HG02885 (cell line): Measurements from ENCODE around the gene SAMD7.

Experiments used
- ATAC-seq: cut with Tn5 transposase; IDR thresholded peaks from one replicate; pipeline ENCODE4 v1.9.1; 2021; ENCODE audit warnings: mild to moderate bottlenecking; ENCODE audit not compliant: unreplicated experiment, poor library complexity

The SAMD7 gene

DNA sequence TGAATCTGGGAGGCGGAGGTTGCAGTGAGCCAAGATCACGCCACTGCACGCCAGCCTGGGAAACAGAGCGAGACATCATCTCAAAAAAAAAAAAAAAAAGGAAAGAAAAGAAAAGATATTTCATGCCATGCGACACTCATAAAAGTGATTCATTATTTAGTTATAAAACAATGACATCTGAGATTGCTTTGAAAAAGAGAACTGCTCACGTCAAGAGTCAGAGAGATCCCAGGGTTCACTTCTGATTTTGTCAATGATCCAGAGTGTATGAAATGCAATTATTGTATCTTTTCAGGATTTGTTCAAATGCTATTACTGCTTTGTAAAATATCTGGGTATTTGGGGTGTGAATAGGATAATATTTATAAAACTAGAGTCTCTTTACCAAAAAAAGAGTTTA is 6.0 kb upstream of the SAMD7 start:
- no peak for ATAC-seq

- no peak for ATAC-seq
These were observed 3.9 kb upstream of the SAMD7 start for GRCh38 chr3:169907476-169907875.

GRCh38 chr3:169907944-169908343 is 3.4 kb upstream of the SAMD7 start:
- ATAC-seq: no peak

GRCh38 chr3:169913323-169913722 is 2.0 kb downstream of the SAMD7 start:
- ATAC-seq: no peak

DNA sequence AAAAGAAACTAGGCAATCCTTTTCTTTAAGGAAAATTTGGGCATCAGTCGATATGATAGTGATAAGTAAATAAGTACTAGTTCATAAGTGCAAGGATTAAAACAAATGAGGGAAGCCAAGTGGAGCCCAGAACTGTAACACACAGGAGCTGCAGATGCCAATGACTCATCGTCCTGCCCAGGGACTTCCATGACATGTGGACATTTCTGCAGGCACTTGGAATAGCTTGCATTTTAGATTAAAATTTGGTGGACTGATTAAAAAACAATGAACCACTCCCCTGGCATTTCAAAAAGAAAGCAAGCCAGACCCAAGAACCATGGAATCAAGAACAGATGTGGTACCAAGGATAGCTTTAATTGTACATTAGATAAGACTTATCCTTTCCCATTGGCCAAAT is 2.9 kb downstream of the SAMD7 start:
- ATAC-seq: no peak

GRCh38 chr3:169923189-169923588 is 11.8 kb downstream of the SAMD7 start:
- no peak for ATAC-seq

GRCh38 chr3:169923831-169924230 is 12.5 kb downstream of the SAMD7 start:
- no peak for ATAC-seq

GRCh38 chr3:169929830-169930519 is 18.6 kb downstream of the SAMD7 start:
- ATAC-seq: no peak

- no peak for ATAC-seq
These were observed 19.5 kb downstream of the SAMD7 start for GRCh38 chr3:169930843-169931242.

DNA sequence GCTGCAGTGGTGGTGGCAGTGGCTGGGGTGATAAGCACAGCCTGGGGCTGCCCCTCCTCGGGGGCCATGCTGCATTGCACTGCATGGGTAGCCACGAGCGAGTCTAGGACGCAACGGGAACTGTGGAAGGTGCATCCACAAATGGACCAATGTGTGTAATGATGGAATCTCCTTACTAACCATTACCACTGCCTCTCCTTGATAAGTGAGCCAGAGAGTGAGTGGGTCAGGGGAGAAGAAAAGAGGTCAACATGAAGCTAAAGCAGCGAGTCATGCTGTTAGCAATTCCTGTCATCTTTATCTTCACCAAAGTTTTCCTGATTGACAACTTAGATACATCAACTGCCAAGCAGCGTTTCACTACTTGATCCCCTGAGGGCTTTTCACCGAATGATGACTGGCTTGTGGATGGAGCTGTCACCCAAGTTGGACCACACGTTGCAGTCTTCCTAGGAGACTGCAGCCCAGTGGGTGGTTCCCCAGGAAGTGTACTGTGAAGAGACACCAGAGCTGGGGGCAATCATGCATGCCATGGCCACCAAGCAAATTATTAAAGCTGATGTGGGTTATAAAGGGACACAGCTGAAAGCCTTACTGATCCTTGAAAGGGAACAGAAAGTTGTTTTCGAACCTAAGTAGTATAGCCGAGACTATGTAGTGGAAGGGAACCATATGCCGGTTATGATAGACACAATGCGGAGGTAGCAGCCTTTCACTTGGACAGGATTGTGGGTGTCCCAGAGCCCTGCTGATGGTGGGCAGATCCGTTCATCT is 20.6 kb downstream of the SAMD7 start:
- ATAC-seq: peak; percentile 93

GRCh38 chr3:169939320-169939719 is 27.9 kb downstream of the SAMD7 start:
- no peak for ATAC-seq

DNA sequence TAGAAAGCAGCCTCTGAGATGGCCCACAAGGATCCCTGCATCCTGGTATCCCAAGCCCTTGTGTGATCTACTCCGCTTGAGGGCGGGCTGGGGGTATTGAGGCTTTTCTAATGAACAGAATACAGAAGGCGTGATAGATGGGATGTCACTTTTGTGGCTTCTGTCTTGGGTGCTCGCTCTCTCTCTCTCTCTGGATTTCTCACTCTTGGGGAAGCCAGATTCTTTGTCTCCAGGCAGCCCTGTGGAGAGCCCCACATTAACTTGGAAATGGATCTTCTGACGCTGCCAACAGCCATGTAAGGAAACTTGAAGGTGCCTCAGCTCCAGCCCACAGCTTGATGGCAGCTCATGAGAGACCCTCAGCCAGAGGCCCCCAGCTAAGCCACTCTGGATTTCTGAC is 28.4 kb downstream of the SAMD7 start:
- ATAC-seq: no peak

- peak; percentile 77 for ATAC-seq
These were observed 29.3 kb downstream of the SAMD7 start for GRCh38 chr3:169940470-169941181.

DNA sequence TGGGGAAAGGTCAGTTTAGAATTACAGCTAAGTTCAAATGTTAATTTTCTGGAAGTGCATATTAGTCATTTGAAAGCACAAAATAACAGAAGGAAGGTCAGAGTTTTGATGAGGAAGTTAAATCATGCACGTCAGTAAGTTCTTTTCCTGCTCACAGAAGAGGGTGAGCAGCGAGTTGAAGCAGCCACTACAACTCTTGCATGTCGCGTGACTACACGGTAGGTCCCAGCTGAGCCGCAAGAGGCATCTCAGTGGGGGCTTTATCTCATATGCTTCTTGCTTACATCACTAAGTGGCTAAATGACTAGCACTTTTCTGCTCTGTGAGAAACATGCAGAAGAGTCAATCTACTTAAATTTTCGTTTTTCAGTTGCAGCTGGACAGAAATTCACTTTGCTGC is 33.9 kb downstream of the SAMD7 start:
- ATAC-seq: peak; percentile 90

GRCh38 chr3:169946336-169946735 is 35.0 kb downstream of the SAMD7 start:
- ATAC-seq: no peak

DNA sequence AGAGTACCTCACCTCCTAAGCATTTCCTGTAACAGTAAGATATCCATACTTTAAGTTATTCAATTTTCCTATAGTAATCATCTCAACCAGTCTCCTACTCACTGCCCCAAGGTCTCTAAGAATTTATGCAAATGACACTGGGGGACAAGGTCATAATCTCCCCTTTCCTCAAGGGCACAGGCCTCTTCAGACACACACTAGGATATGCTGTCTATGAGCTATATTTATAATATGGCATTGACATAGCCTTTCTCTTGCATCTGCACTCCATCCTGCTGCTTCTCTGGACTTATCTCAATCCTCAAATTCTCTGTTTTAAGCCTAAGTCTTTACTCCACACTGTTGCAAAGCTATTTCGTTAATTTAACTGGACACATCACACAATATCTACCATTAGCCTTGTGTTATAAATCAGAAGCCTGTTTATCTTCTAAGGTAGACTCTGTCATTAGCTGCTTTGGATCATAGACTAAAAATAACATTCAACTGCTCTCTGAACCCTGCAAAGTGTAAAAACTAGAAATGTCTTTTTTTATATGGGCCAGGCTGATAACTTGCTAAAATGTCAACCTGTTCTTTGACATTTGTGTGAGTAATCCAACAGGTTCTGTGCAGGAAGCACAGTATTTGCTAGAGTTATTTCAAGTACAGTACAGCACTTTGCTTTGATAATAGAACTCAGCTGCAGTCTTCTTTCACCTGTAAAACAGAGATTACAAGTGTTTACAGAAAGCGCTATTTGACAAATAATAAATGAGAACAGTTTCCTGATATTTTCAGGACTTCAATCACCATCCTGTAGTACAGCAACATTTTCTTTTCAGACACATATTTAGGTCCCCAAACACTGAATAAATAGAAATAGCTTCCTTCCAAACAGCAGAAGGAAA is 37.4 kb downstream of the SAMD7 start:
- ATAC-seq: no peak

DNA sequence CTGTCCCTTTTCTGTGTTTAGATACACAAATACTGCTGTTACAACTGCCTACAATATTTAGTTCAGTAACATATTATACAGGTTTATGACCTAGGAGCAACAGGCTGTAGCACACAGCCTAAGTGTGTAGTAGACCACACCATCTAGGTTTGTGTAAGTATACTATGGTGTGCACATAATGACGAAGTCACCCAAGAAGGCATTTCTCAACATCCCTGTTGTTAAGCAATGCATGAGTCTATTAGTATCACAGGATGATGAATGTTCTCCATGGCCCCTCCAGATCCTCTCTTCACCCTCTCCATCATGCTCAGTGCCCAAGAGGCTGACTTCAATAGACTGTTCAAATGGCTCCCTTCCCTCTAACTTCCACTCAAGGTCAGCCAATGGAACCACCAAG is 40.7 kb downstream of the SAMD7 start:
- no peak for ATAC-seq

DNA sequence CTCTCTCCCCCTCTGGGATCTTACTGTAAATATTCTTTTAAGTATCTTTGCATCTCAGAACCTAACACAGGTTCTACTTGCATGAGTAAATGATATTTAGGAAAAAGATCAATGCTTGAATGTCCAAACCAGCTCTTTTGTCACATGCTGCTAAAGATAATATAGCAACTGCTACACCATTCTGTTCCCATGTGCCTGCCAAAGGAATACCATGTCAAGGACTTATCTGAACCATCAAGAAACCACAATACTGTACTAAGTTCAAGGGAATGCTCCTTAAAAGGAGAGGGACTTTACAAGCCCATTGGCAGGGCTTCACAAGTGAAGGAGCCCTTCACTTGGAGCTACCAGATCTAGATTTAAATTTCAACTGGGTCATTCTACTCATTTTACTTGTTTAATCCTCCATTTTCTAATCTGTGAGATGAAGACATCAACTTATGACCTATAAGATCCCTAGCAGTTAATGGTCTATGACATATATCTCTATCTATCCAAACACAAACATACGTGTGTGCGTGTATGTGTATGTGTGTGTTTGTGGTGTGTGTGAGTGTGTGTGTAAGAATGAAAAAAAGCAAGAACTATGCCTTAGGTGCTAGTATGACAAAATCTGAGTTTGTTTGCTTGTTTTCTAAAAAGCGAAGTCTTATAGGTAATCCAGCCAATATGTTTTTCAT is 42.2 kb downstream of the SAMD7 start:
- peak; percentile 31 for ATAC-seq

DNA sequence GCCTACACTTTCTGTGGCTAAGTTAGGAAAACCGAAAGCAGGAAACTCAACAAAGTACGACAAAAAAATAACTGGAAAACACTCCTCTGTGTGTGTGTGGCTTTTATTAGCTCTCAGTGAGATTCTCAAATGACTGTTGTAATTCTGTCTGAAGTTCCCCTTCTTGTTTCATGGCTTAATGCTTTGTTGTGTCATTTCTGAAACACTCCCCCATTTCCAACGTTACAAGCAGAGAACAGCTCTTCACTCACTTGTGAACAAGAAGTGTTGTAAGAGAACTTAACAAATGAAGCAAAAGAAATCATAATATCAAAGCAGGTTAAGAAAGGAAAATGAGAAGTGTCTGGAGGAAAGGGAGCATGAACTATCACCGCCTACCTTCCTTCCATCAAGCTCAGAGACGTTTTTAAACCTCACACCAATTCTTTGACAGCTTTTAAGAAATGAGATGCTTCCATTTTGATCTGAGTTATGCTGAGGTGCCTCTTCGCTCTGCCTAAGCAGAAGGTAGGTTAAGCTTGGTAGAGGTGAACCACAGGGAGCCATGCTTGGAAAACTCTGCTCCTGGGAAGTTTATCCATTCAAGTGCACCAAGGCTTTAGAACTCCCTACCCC is 42.9 kb downstream of the SAMD7 start:
- peak; percentile 87 for ATAC-seq
